ENCODE data around the gene AIG1.

DNA sequence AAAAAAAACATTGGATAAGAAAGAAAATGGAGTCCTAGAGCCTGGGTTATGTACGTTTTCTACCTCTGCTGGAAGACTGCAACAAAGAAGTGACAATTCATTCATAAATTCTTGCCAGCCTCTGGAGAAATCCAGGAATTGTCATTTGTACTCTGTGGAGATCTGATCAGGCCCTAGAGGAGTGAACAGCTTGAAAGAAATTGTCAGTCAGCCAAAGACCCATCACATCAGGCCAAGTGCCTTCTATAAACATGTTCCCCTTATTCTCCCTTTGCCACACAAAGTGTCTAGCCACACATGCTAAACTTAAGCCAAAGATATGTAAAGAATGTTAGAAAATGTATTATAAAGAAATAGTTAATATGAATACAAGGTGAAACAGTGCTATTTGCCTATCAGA lies 237.4 kb downstream of the AIG1 start:
- TF ChIP-seq GATA3 (IDR thresholded peaks at IDR 0.05; ENCODE audit: low read depth, low read length), result no peak
- TF ChIP-seq GATA2 (IDR thresholded peaks at IDR 0.05; ENCODE audit: low read depth, low read length), result no peak
